RWPE2 (cell line): Measurements from ENCODE around the gene GPR26.

Source experiments
- ATAC-seq: fragments of 200-7000 bp; cut with Tn5 transposase; 3 replicates; pipeline ENCODE4 v1.9.1; 2021; ENCODE audit warnings: low read depth
- DNase-seq: peaks from one replicate; pipeline ENCODE4 v3.0.0-alpha.2; 2020; ENCODE audit warnings: low spot score
- H3K27ac ChIP-seq: fragments of 450-650 bp; 2 replicates; pipeline ENCODE4 v1.5.1; 2017; ENCODE audit warnings: mild to moderate bottlenecking; ENCODE audit not compliant: poor library complexity, severe bottlenecking
- H3K27me3 ChIP-seq: fragments of 250-450 bp; sonication (Bioruptor Pico); 2 replicates; pipeline ENCODE4 v1.5.1; 2021; ENCODE audit warnings: mild to moderate bottlenecking, moderate library complexity; ENCODE audit not compliant: insufficient read depth, poor library complexity, severe bottlenecking
- H3K36me3 ChIP-seq: fragments of 250-450 bp; sonication (Bioruptor Pico); 2 replicates; pipeline ENCODE4 v1.5.1; 2020; ENCODE audit warnings: low read depth, mild to moderate bottlenecking, moderate library complexity
- H3K4me1 ChIP-seq: fragments of 250-450 bp; sonication (Bioruptor Pico); 2 replicates; pipeline ENCODE4 v1.5.1; 2021; ENCODE audit warnings: mild to moderate bottlenecking, moderate library complexity; ENCODE audit not compliant: insufficient read depth, poor library complexity, severe bottlenecking
- H3K4me3 ChIP-seq: fragments of 250-450 bp; sonication (Bioruptor Pico); 2 replicates; pipeline ENCODE4 v1.5.1; 2021; ENCODE audit warnings: mild to moderate bottlenecking, moderate library complexity; ENCODE audit not compliant: severe bottlenecking
- H3K9me3 ChIP-seq: fragments of 250-450 bp; sonication (Bioruptor Pico); 2 replicates; pipeline ENCODE4 v1.5.1; 2021; ENCODE audit warnings: mild to moderate bottlenecking, moderate library complexity; ENCODE audit not compliant: severe bottlenecking
- CTCF ChIP-seq: fragments of 450-650 bp; IDR thresholded peaks from one replicate; pipeline ENCODE4 v1.5.1; 2017; ENCODE audit warnings: mild to moderate bottlenecking, moderate library complexity; ENCODE audit not compliant: poor library complexity, severe bottlenecking

Gene GPR26

GRCh38 chr10:123637326-123637880 is 28.8 kb upstream of the GPR26 start:
- Histone ChIP-seq H3K36me3 (no peaks in the 10 kb centered on the region), H3K4me1 (no peaks in the 10 kb centered on the region), H3K9me3 (no peaks in the 10 kb centered on the region), H3K4me3 (no peak overlapping the region), H3K27me3 (no peaks in the 10 kb centered on the region), H3K27ac (no peak overlapping the region)
- DNase-seq, result no peak
- ATAC-seq, result peak; percentile 62; the same call in 2 of the 3 replicates
- no peak for TF ChIP-seq CTCF

GRCh38 chr10:123639131-123639530 is 27.0 kb upstream of the GPR26 start:
- no peak for ATAC-seq
- Histone ChIP-seq H3K27me3 (no peaks in the 10 kb centered on the region), H3K27ac (no peak overlapping the region), H3K9me3 (no peaks in the 10 kb centered on the region), H3K4me3 (no peak overlapping the region), H3K36me3 (no peaks in the 10 kb centered on the region), H3K4me1 (no peaks in the 10 kb centered on the region)
- no peak for DNase-seq
- TF ChIP-seq CTCF, result no peak

- Histone ChIP-seq H3K27ac (no peak overlapping the region), H3K36me3 (no peaks in the 10 kb centered on the region), H3K9me3 (no peaks in the 10 kb centered on the region), H3K4me3 (no peak overlapping the region), H3K27me3 (no peaks in the 10 kb centered on the region), H3K4me1 (no peaks in the 10 kb centered on the region)
- ATAC-seq (peak; percentile 36; the same call in 1 of the 3 replicates), DNase-seq (no peak)
- no peak for TF ChIP-seq CTCF
These were observed 26.1 kb upstream of the GPR26 start for GRCh38 chr10:123640016-123640535.

- ATAC-seq, result 0 out of 3 replicates have a peak, but pooled peaks have one; percentile 41
- no peaks in the 10 kb centered on the region for H3K4me1 ChIP-seq
- no peak overlapping the region for H3K27ac ChIP-seq
- no peak for DNase-seq
- no peaks in the 10 kb centered on the region for H3K9me3 ChIP-seq
- H3K27me3 ChIP-seq, result peaks cover 6% of the 10 kb centered on the region
- TF ChIP-seq CTCF, result no peak
- no peaks in the 10 kb centered on the region for H3K36me3 ChIP-seq
- H3K4me3 ChIP-seq, result no peak overlapping the region
These were observed 23.9 kb upstream of the GPR26 start for GRCh38 chr10:123642293-123642692.

- ATAC-seq, result no peak
- Histone ChIP-seq H3K4me3 (no peak overlapping the region), H3K36me3 (no peaks in the 10 kb centered on the region), H3K9me3 (no peaks in the 10 kb centered on the region), H3K27me3 (peaks cover 9% of the 10 kb centered on the region), H3K4me1 (no peaks in the 10 kb centered on the region), H3K27ac (no peak overlapping the region)
- no peak for DNase-seq
- peak; percentile 18 for TF ChIP-seq CTCF
These were observed 23.5 kb upstream of the GPR26 start for GRCh38 chr10:123642697-123643096.
